HEK293 (cell line): Measurements from ENCODE around the gene CDK12.

ENCODE experiments used
- GLIS1 ChIP-seq: fragments of 450-650 bp; formaldehyde crosslinking; IDR thresholded peaks from 2 replicates; pipeline ENCODE4 v1.5.1; 2016; ENCODE audit warnings: missing biosample characterization, missing genetic modification characterization
- KLF16 ChIP-seq: fragments of 450-650 bp; formaldehyde crosslinking; IDR thresholded peaks from 2 replicates; pipeline ENCODE4 v1.5.1; 2017; ENCODE audit warnings: missing biosample characterization, missing genetic modification characterization
- PRDM1 ChIP-seq: fragments of 450-650 bp; formaldehyde crosslinking; IDR thresholded peaks from 2 replicates; pipeline ENCODE4; 2016; ENCODE audit warnings: missing biosample characterization, missing genetic modification characterization
- PRDM10 ChIP-seq: fragments of 450-650 bp; formaldehyde crosslinking; IDR thresholded peaks from 2 replicates; pipeline ENCODE4 v1.5.1; 2016; ENCODE audit warnings: missing biosample characterization, missing genetic modification characterization
- SP2 ChIP-seq: fragments of 450-650 bp; formaldehyde crosslinking; IDR thresholded peaks from 2 replicates; pipeline ENCODE4 v1.5.1; 2016; ENCODE audit warnings: missing biosample characterization, missing genetic modification characterization
- YY1 ChIP-seq: fragments of 450-650 bp; formaldehyde crosslinking; IDR thresholded peaks from 2 replicates; pipeline ENCODE4 v1.5.1; 2018; ENCODE audit warnings: missing biosample characterization, missing genetic modification characterization
- ZBTB6 ChIP-seq: fragments of 450-650 bp; formaldehyde crosslinking; IDR thresholded peaks from 2 replicates; pipeline ENCODE4 v1.5.1; 2017; ENCODE audit warnings: missing biosample characterization, missing genetic modification characterization
- ZBTB7A ChIP-seq: fragments of 450-650 bp; formaldehyde crosslinking; IDR thresholded peaks from 2 replicates; pipeline ENCODE4 v1.5.1; 2016; ENCODE audit warnings: low read depth, missing biosample characterization, missing genetic modification characterization
- ZFP37 ChIP-seq: fragments of 450-650 bp; formaldehyde crosslinking; IDR thresholded peaks from 2 replicates; pipeline ENCODE4 v1.5.1; 2016; ENCODE audit warnings: missing biosample characterization, missing genetic modification characterization
- ZFP69B ChIP-seq: fragments of 450-650 bp; formaldehyde crosslinking; IDR thresholded peaks from 2 replicates; pipeline ENCODE4 v1.5.1; 2016; ENCODE audit warnings: missing biosample characterization, missing genetic modification characterization
- ZIC2 ChIP-seq: fragments of 450-650 bp; formaldehyde crosslinking; IDR thresholded peaks from 2 replicates; pipeline ENCODE4 v1.5.1; 2016; ENCODE audit warnings: missing biosample characterization, missing genetic modification characterization
- ZNF10 ChIP-seq: fragments of 450-650 bp; formaldehyde crosslinking; IDR thresholded peaks from 2 replicates; pipeline ENCODE4 v1.5.1; 2017; ENCODE audit warnings: missing biosample characterization, missing genetic modification characterization
- ZNF146 ChIP-seq: fragments of 450-650 bp; formaldehyde crosslinking; IDR thresholded peaks from 2 replicates; pipeline ENCODE4 v1.5.1; 2016; ENCODE audit warnings: missing biosample characterization, missing genetic modification characterization
- ZNF157 ChIP-seq: fragments of 450-650 bp; formaldehyde crosslinking; IDR thresholded peaks from 2 replicates; pipeline ENCODE4 v1.5.1; 2016; ENCODE audit warnings: missing biosample characterization, missing genetic modification characterization
- ZNF16 ChIP-seq: fragments of 450-650 bp; formaldehyde crosslinking; IDR thresholded peaks from 2 replicates; pipeline ENCODE4 v1.5.1; 2016; ENCODE audit warnings: low read depth, missing biosample characterization, missing genetic modification characterization
- ZNF214 ChIP-seq: fragments of 450-650 bp; formaldehyde crosslinking; IDR thresholded peaks from 2 replicates; pipeline ENCODE4 v1.5.1; 2017; ENCODE audit warnings: missing biosample characterization, mild to moderate bottlenecking, missing genetic modification characterization, borderline replicate concordance
- ZNF24 ChIP-seq: fragments of 450-650 bp; formaldehyde crosslinking; IDR thresholded peaks from 2 replicates; pipeline ENCODE4 v1.5.1; 2016; ENCODE audit warnings: missing biosample characterization, missing genetic modification characterization
- ZNF501 ChIP-seq: fragments of 450-650 bp; formaldehyde crosslinking; IDR thresholded peaks from 2 replicates; pipeline ENCODE4 v1.5.1; 2016; ENCODE audit warnings: missing biosample characterization, missing genetic modification characterization
- ZNF513 ChIP-seq: fragments of 450-650 bp; IDR thresholded peaks from 2 replicates; pipeline ENCODE4 v1.5.1; 2018; ENCODE audit warnings: missing biosample characterization, missing genetic modification characterization
- ZNF660 ChIP-seq: fragments of 450-650 bp; IDR thresholded peaks from 2 replicates; pipeline ENCODE4 v1.5.1; 2018; ENCODE audit warnings: missing biosample characterization, mild to moderate bottlenecking, missing genetic modification characterization
- ZSCAN23 ChIP-seq: fragments of 450-650 bp; formaldehyde crosslinking; IDR thresholded peaks from 2 replicates; pipeline ENCODE4 v1.5.1; 2016; ENCODE audit warnings: missing biosample characterization, missing genetic modification characterization
- ZSCAN5A ChIP-seq: fragments of 450-650 bp; formaldehyde crosslinking; IDR thresholded peaks from 2 replicates; pipeline ENCODE4 v1.5.1; 2016; ENCODE audit warnings: missing biosample characterization, missing genetic modification characterization
- TF ChIP-seq, protein P1 (sequence below): fragments of 450-650 bp; formaldehyde crosslinking; IDR thresholded peaks from 2 replicates; pipeline ENCODE4 v1.5.1; 2016; ENCODE audit warnings: missing biosample characterization, missing genetic modification characterization
- TF ChIP-seq, protein P2 (sequence below): fragments of 450-650 bp; formaldehyde crosslinking; IDR thresholded peaks from 2 replicates; pipeline ENCODE4 v1.5.1; 2016; ENCODE audit warnings: missing biosample characterization, missing genetic modification characterization

CDK12 gene

DNA sequence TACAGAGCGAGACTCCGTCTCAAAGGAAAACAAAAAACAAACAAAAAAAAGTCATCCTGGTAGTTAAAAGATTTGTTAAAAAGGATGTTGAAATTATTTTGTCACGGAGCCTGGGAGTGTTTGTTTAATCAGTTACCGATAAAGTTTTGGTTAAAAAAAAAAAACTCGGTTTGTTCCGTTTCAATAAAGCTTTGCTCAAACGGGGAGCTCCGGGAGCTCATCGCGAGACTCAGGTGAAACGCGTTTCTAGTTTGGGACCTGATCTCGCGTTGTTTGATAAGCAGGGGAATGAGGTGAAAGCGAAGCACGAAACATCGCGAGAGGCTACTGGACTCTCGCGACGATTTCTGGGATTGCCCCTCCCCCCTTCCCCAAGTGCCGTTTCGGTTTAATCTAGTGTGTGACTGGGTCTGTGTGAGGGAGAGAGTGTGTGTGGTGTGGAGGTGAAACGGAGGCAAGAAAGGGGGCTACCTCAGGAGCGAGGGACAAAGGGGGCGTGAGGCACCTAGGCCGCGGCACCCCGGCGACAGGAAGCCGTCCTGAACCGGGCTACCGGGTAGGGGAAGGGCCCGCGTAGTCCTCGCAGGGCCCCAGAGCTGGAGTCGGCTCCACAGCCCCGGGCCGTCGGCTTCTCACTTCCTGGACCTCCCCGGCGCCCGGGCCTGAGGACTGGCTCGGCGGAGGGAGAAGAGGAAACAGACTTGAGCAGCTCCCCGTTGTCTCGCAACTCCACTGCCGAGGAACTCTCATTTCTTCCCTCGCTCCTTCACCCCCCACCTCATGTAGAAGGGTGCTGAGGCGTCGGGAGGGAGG lies at the start of gene CDK12 (continued):
- TF ChIP-seq SP2 (peak; percentile 65), ZNF660 (tag by site-specific recombination) (peak; percentile 96), ZNF501 (peak; percentile 96), ZBTB6 (tag by site-specific recombination) (peak; percentile 70; the same call in 1 of the 2 replicates), ZNF10 (tag by site-specific recombination) (peak; percentile 92), ZBTB7A (tag by site-specific recombination) (peak; percentile 73; the same call in 1 of the 2 replicates), GLIS1 (tag by site-specific recombination) (peak; percentile 63), ZNF157 (no peak), PRDM1 (tag by site-specific recombination) (peak; percentile 86), PRDM10 (peak; percentile 58), ZFP69B (tag by site-specific recombination) (peak; percentile 63), KLF16 (tag by site-specific recombination) (peak; percentile 99), ZNF16 (tag by site-specific recombination) (no peak), ZSCAN5A (tag by site-specific recombination) (peak; percentile 77; the same call in 1 of the 2 replicates), ZNF146 (no peak), ZFP37 (tag by site-specific recombination) (peak; percentile 91), ZNF24 (tag by site-specific recombination) (peak; percentile 79), ZNF214 (tag by site-specific recombination) (no peak), ZSCAN23 (tag by site-specific recombination) (0 out of 2 replicates have a peak, but pooled peaks have one; percentile 17), ZIC2 (tag by site-specific recombination) (peak; percentile 32; the same call in 1 of the 2 replicates), ZNF513 (tag by site-specific recombination) (0 out of 2 replicates have a peak, but pooled peaks have one; percentile 13), YY1 (tag by site-specific recombination) (0 out of 2 replicates have a peak, but pooled peaks have one; percentile 70)
- TF ChIP-seq, protein P1, sequence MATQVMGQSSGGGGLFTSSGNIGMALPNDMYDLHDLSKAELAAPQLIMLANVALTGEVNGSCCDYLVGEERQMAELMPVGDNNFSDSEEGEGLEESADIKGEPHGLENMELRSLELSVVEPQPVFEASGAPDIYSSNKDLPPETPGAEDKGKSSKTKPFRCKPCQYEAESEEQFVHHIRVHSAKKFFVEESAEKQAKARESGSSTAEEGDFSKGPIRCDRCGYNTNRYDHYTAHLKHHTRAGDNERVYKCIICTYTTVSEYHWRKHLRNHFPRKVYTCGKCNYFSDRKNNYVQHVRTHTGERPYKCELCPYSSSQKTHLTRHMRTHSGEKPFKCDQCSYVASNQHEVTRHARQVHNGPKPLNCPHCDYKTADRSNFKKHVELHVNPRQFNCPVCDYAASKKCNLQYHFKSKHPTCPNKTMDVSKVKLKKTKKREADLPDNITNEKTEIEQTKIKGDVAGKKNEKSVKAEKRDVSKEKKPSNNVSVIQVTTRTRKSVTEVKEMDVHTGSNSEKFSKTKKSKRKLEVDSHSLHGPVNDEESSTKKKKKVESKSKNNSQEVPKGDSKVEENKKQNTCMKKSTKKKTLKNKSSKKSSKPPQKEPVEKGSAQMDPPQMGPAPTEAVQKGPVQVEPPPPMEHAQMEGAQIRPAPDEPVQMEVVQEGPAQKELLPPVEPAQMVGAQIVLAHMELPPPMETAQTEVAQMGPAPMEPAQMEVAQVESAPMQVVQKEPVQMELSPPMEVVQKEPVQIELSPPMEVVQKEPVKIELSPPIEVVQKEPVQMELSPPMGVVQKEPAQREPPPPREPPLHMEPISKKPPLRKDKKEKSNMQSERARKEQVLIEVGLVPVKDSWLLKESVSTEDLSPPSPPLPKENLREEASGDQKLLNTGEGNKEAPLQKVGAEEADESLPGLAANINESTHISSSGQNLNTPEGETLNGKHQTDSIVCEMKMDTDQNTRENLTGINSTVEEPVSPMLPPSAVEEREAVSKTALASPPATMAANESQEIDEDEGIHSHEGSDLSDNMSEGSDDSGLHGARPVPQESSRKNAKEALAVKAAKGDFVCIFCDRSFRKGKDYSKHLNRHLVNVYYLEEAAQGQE (tag by site-specific recombination) = peak; percentile 53; the same call in 1 of the 2 replicates
- TF ChIP-seq, protein P2, sequence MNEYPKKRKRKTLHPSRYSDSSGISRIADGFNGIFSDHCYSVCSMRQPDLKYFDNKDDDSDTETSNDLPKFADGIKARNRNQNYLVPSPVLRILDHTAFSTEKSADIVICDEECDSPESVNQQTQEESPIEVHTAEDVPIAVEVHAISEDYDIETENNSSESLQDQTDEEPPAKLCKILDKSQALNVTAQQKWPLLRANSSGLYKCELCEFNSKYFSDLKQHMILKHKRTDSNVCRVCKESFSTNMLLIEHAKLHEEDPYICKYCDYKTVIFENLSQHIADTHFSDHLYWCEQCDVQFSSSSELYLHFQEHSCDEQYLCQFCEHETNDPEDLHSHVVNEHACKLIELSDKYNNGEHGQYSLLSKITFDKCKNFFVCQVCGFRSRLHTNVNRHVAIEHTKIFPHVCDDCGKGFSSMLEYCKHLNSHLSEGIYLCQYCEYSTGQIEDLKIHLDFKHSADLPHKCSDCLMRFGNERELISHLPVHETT (tag by site-specific recombination) = peak; percentile 87; the same call in 1 of the 2 replicates
